ENCODE measurements around the gene EPM2A. TPM values are rescaled to one million over a fixed set of nuclear protein-coding genes. Genes with fewer than 3 reads are reported as not detected.

EPM2A gene
- total RNA-seq, 2 donors from 2014 or later, result 3.7 to 4.8 TPM

GRCh38 chr6:145608850-145609249 is 126.5 kb downstream of the EPM2A start:
- Histone ChIP-seq H3K36me3 (no peaks in the 10 kb centered on the region), H3K27me3 (no peaks in the 10 kb centered on the region), H3K27ac (no peak overlapping the region), H3K4me3 (no peak overlapping the region), H3K9ac (ENCODE audit: low read depth in 2 of 2, low read length in 2 of 2) (no peak overlapping the region), H3K4me1 (no peaks in the 10 kb centered on the region), H3K9me3 (no peaks in the 10 kb centered on the region)
- intact Hi-C loops (cut with DNase I), result no loop called here
- no peak for DNase-seq
- no peak for TF ChIP-seq CTCF (IDR thresholded peaks at IDR 0.05)

GRCh38 chr6:145603991-145604390 is 131.3 kb downstream of the EPM2A start:
- Histone ChIP-seq H3K9me3 (no peaks in the 10 kb centered on the region), H3K36me3 (no peaks in the 10 kb centered on the region), H3K4me1 (no peaks in the 10 kb centered on the region), H3K27ac (no peak overlapping the region), H3K4me3 (no peak overlapping the region), H3K9ac (ENCODE audit: low read depth in 2 of 2, low read length in 2 of 2) (no peak overlapping the region), H3K27me3 (no peaks in the 10 kb centered on the region)
- TF ChIP-seq CTCF (IDR thresholded peaks at IDR 0.05), result no peak
- DNase-seq, result no peak
- intact Hi-C loops (cut with DNase I), result no loop called here

GRCh38 chr6:145603424-145603833 is 131.9 kb downstream of the EPM2A start:
- H3K9me3 ChIP-seq, result no peaks in the 10 kb centered on the region
- intact Hi-C loops (cut with DNase I), result no loop called here
- no peak overlapping the region for H3K27ac ChIP-seq
- no peaks in the 10 kb centered on the region for H3K4me1 ChIP-seq
- H3K9ac ChIP-seq (ENCODE audit: low read depth in 2 of 2, low read length in 2 of 2), result no peak overlapping the region
- no peak overlapping the region for H3K4me3 ChIP-seq
- no peaks in the 10 kb centered on the region for H3K27me3 ChIP-seq
- TF ChIP-seq CTCF (IDR thresholded peaks at IDR 0.05), result no peak
- H3K36me3 ChIP-seq, result no peaks in the 10 kb centered on the region
- DNase-seq, result no peak

GRCh38 chr6:145602726-145603326 is 132.5 kb downstream of the EPM2A start:
- no peaks in the 10 kb centered on the region for H3K36me3 ChIP-seq
- no peak for DNase-seq
- no peak overlapping the region for H3K27ac ChIP-seq
- no peaks in the 10 kb centered on the region for H3K27me3 ChIP-seq
- no peak for TF ChIP-seq CTCF (IDR thresholded peaks at IDR 0.05)
- H3K9me3 ChIP-seq, result no peaks in the 10 kb centered on the region
- H3K4me3 ChIP-seq, result no peak overlapping the region
- intact Hi-C loops (cut with DNase I), result no loop called here
- no peak overlapping the region for H3K9ac ChIP-seq (ENCODE audit: low read depth in 2 of 2, low read length in 2 of 2)
- no peaks in the 10 kb centered on the region for H3K4me1 ChIP-seq

- no peak overlapping the region for H3K27ac ChIP-seq
- H3K9me3 ChIP-seq, result no peaks in the 10 kb centered on the region
- no peak for TF ChIP-seq CTCF (IDR thresholded peaks at IDR 0.05)
- intact Hi-C loops (cut with DNase I), result no loop called here
- no peak overlapping the region for H3K9ac ChIP-seq (ENCODE audit: low read depth in 2 of 2, low read length in 2 of 2)
- H3K4me1 ChIP-seq, result no peaks in the 10 kb centered on the region
- H3K4me3 ChIP-seq, result no peak overlapping the region
- no peaks in the 10 kb centered on the region for H3K36me3 ChIP-seq
- no peak for DNase-seq
- no peaks in the 10 kb centered on the region for H3K27me3 ChIP-seq
These were observed 133.9 kb downstream of the EPM2A start for GRCh38 chr6:145601397-145601796.

Measured in colonic mucosa (tissue), 4 donors.